Inferior parietal cortex (tissue), 1 donor: Measurements from ENCODE around the gene ATP2A1.

ENCODE experiments used
- DNase-seq: peaks from one replicate; pipeline ENCODE4 v3.0.0-alpha.2; 2016; ENCODE audit errors: extremely low spot score

The ATP2A1 gene

GRCh38 chr16:28878083-28878926 is at the start of gene ATP2A1:
Gene ATP2A1 (plus strand): TSS chr16:28878488. CDS start chr16:28878672, 184 bp downstream.
- DNase-seq = no peak

- DNase-seq = no peak
Measured at GRCh38 chr16:28829747-28830146, 48.5 kb upstream of the ATP2A1 start.

GRCh38 chr16:28830531-28830930 is 47.8 kb upstream of the ATP2A1 start:
- no peak for DNase-seq

- no peak for DNase-seq
Measured at GRCh38 chr16:28834349-28834748, 43.9 kb upstream of the ATP2A1 start.

- DNase-seq = no peak
Measured at GRCh38 chr16:28834873-28835863, 43.1 kb upstream of the ATP2A1 start.

- no peak for DNase-seq
Measured at GRCh38 chr16:28835864-28836760, 42.2 kb upstream of the ATP2A1 start.

- DNase-seq = no peak
Measured at GRCh38 chr16:28836761-28837064, 41.6 kb upstream of the ATP2A1 start.

GRCh38 chr16:28837672-28838557 is 40.4 kb upstream of the ATP2A1 start:
- DNase-seq = no peak

GRCh38 chr16:28838558-28838918 is 39.8 kb upstream of the ATP2A1 start:
- DNase-seq = no peak

- DNase-seq = no peak
Measured at GRCh38 chr16:28839004-28839639, 39.2 kb upstream of the ATP2A1 start.

GRCh38 chr16:28839899-28840298 is 38.4 kb upstream of the ATP2A1 start:
- DNase-seq = no peak

- DNase-seq = no peak
Measured at GRCh38 chr16:28842696-28843095, 35.6 kb upstream of the ATP2A1 start.

GRCh38 chr16:28843766-28844165 is 34.5 kb upstream of the ATP2A1 start:
- no peak for DNase-seq

- DNase-seq = no peak
Measured at GRCh38 chr16:28844226-28844885, 33.9 kb upstream of the ATP2A1 start.

GRCh38 chr16:28845293-28845692 is 33.0 kb upstream of the ATP2A1 start:
- DNase-seq = no peak

- no peak for DNase-seq
Measured at GRCh38 chr16:28845761-28846079, 32.6 kb upstream of the ATP2A1 start.

- DNase-seq = peak; percentile 99
Measured at GRCh38 chr16:28846080-28846932, 32.0 kb upstream of the ATP2A1 start, which contains the start of gene TUFM. Gene TUFM (minus strand): TSS chr16:28846348. CDS start chr16:28846269, 79 bp downstream.

- no peak for DNase-seq
Measured at GRCh38 chr16:28846933-28847273, 31.4 kb upstream of the ATP2A1 start.

- peak; percentile 2 for DNase-seq
Measured at GRCh38 chr16:28858421-28858820, 19.9 kb upstream of the ATP2A1 start.
